ENCODE results near the gene CACNA1D.

GRCh38 chr3:53724566-53724965, 230.2 kb downstream of the CACNA1D start:
- TF ChIP-seq CTCF (conservative IDR thresholded peaks at IDR 0.05) (no peak), ZFX (IDR thresholded peaks at IDR 0.05) (no peak)

All from C4-2B (cell line).